Stromal cell of bone marrow (primary cell): ENCODE results near the gene PTPN7.
"Not testable (repeated sequence)": the region's sequence is repeated elsewhere in the genome, so short reads cannot be mapped to it uniquely, and the experiment has no call there.

Experiments used
- DNase-seq: peaks from one replicate; pipeline ENCODE4 v3.0.0-alpha.2; 2012; ENCODE audit warnings: low read depth

PTPN7 gene

GRCh38 chr1:202152399-202152798, 8.0 kb downstream of the PTPN7 start:
- no peak for DNase-seq

GRCh38 chr1:202151045-202151444, 9.4 kb downstream of the PTPN7 start:
- DNase-seq, result no peak

DNA sequence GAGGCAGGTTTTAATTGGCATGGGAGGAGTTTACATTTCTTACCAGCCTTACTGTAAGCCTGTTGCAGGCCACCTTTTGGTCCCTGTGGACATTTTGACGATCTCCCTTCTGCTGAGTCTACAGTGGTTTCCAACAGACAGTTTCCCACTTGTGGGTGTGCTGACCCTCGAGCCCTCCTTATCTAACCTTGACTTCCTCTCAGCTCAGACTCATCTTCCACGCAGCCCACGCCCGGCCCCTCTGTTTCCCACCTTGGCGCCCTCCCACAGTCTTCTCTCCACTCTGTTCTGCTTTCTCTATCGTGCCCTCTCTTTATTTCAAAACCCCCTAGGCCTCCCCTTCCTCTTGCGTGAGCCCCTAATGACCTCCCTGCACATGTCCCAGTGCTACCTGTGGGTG, 9.8 kb downstream of the PTPN7 start:
- DNase-seq, result no peak

GRCh38 chr1:202150187-202150586, 10.2 kb downstream of the PTPN7 start:
- DNase-seq, result no peak

DNA sequence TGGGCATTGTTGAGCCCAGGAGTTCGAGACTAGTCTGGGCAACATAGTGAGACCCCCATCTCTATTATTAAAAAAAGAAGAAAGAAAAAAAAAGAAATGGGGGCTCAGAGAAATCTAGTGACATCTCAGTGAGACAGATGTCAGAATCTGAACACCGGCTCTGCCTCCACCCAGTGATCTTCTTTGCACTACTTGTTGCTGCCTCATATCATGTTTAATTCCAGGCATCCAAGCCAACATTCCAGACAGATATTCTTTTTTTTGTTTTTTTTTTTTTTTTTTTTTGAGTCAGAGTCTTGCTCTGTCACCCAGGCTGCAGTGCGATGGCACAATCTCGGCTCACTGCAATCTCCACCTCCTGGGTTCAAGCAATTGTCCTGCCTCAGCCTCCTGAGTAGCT, 10.8 kb downstream of the PTPN7 start:
- no peak for DNase-seq

DNA sequence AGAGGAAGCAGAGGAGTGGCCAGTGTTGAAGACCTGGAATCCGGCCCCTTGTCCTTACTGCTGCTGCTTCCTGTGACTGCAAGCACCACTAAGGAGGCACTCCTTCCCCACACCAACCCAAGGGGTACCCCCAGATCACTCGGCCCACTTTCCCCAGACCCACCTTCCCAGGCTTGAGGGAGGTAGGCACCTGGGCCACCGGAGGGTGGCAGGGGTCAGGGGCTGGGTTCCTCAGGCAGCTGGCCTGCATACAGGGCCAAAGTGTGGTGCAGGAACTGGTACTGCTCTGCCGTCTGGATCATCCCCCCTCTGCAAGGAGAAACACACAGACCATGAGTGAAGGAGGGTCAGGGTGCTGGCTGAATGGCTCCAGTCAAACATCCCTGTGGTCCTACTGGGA, 12.0 kb downstream of the PTPN7 start:
- DNase-seq, result no peak

GRCh38 chr1:202146993-202147392, 13.4 kb downstream of the PTPN7 start:
- no peak for DNase-seq

DNA sequence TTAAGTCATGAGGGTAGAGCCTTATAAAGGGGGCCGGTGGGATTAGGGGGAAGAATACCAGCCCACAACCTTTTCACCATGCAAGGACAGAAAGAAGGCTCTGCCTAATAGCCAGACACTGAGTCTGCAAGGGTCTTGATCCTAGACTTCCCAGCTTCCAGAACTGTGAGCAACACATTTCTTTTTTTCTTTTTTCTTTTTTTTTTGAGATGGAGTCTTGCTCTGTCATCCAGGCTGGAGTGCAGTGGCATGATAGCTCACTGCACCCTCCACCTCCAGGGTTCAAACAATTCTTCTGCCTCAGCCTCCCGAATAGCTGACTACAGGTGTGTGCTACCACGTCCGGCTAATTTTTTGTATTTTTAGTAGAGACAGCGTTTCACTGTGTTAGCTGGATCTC, 14.1 kb downstream of the PTPN7 start:
- no peak for DNase-seq

- not testable (repeated sequence) for DNase-seq
Measured at GRCh38 chr1:202145744-202146140, 14.7 kb downstream of the PTPN7 start.

- DNase-seq, result no peak
Measured at GRCh38 chr1:202145068-202145743, 15.2 kb downstream of the PTPN7 start.

- DNase-seq, result no peak
Measured at GRCh38 chr1:202144402-202145067, 15.9 kb downstream of the PTPN7 start, which contains the start of gene ARL8A. Gene ARL8A (minus strand): TSS chr1:202144737. CDS start chr1:202144572, 165 bp downstream.

- no peak for DNase-seq
Measured at GRCh38 chr1:202143768-202144401, 16.5 kb downstream of the PTPN7 start.

GRCh38 chr1:202143011-202143767, 17.2 kb downstream of the PTPN7 start:
- no peak for DNase-seq

GRCh38 chr1:202141468-202141867, 18.9 kb downstream of the PTPN7 start:
- not testable (repeated sequence) for DNase-seq

DNA sequence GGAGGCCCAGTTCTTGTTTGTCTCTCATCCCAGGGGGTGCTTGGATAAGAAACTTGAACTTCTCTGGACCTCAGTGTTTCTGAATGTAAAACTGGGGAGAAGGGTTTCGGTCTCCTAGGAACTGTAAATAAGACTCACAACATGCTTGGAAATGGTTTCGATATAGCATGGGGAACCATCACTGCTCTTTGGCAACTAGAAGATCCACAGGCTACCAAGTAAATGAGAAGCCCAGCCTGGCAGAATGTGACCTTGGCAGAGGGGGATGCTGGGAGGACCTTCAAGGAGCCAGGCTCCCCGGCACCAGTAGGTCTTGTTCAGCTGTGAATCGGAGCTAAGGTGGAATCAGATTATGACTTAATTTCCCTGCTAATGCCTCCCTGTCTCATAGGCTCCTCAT, 19.6 kb downstream of the PTPN7 start:
- DNase-seq, result no peak

DNA sequence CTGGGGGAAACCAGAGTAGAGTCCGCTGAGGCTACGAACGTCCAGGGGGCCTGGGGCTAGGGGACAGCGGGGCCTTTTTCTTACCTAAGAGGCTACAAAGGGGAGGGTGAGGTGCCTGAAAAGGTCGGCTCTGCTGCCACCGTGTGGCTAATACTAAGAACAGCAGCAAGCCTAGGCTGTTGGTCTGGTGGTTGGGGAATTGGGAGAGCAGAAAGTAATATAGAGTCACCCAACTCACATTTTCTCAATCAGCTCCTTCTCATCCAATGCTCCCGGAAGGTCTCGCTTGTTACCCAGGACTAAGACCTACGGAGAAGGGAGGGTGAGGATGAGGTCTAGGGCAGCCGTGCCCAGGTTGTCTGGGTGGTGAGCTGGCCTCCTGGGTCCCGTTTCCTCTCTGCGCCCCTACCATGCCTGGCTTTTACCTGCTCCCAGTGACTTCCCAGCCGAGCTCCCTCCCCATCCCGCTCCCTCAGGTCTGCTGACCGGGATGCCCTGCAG, 25.1 kb downstream of the PTPN7 start:
- no peak for DNase-seq

DNA sequence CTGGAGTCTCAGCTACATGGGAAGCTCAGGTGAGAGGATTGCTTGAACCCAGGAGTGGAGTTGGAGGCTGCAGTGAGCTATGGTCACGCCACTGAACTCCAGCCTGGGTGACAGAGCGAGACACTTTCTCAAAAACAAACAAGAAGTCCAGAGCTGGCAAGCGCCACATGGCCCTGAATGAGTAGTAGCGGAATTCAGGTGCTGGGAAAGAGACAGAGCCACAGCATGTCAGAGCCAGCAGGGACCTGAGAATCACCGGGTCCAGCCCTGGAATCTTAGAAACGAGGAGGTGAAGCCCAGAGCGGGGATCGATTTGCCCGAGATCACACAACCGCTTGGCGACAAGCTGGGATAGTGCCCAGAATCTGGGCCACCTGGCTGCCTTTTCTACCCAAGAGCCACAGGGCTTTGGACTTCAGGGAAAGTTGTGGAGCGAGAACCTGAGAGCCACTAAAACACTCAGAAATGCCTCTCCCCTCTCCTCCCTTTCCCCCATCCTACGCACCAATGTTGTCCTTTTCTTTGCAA, 25.7 kb downstream of the PTPN7 start:
- DNase-seq, result no peak

GRCh38 chr1:202133989-202134388, 26.4 kb downstream of the PTPN7 start:
- no peak for DNase-seq

GRCh38 chr1:202133496-202133895, 26.9 kb downstream of the PTPN7 start:
- DNase-seq, result no peak

DNA sequence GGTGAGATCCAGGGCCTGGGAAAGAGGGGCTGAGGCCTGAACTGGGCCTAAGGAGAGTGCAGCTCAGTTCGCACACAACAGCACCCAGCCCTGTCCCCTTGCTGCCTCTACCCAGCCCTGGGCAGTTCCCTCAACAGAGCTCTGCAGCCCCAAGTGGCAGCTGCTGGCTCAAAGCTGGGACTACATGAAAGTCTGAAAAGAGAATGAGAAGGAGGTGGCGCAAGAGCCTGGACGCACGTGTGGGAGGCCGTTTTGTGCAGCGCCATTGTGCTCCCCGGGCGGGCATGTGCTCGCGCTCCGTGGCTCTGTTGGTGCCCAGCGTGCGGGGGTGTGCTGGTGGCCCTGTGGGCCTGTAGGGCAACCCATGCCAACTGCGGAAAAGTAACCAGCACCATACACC, 27.4 kb downstream of the PTPN7 start:
- DNase-seq, result no peak

DNA sequence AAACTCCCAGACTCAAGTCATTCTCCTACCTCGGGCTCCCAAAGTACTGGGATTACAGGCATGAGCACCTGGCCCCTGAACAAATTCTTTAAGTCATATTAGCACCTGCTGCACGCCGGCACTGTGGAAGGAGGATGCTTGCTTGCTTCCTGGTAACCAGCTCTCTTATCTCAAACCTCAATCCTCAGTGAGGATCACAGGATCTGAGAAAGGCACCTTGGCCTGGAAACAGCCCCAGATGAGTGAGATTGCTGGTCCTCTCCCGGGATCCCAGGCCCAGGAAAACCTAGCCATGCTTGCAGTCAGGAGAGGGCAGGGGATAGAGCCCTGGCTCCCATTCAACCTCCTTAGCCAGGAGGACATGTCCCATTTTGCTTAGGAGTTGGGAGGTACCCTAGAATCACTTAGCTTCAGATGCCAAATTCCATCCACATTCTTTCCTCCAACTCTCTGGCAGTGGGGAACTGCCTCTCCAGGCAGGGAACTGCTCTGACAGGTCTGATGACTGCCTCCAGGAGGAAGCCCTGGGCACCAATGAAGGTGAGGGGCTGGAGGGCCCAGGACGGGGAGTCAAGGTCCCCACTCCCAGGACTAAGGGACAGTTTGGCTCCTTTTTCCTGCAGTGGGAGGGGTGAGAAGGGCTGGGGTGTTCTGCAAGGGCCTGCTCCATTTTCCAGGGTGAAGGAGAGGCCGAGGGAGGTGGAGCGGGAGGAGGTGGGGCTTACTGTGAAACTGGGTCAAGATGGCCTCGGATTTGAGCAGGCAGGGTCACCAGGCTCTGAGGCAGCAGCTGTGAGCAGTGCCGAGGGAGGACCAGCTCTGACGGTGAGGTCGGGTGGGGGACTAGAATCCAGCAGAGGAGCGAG, 28.2 kb downstream of the PTPN7 start:
- DNase-seq, result no peak
